DMS79 (cell line): ENCODE data around the gene C6orf118.

Source experiments
- DNase-seq: peaks from one replicate; lab custom pipeline; 2025; lab: John Stamatoyannopoulos, UW

C6orf118 gene

GRCh38 chr6:165308926-165309731, at the start of gene C6orf118:
C6orf118 (minus strand) TSS chr6:165309605; CDS start chr6:165309586, 19 bp downstream.
- no peak for DNase-seq

- no peak for DNase-seq
Measured at GRCh38 chr6:165345700-165346099, 36.3 kb upstream of the C6orf118 start.

GRCh38 chr6:165340532-165340931, 31.1 kb upstream of the C6orf118 start:
- DNase-seq: no peak

- DNase-seq: no peak
Measured at GRCh38 chr6:165325609-165326008, 16.2 kb upstream of the C6orf118 start.

- no peak for DNase-seq
Measured at GRCh38 chr6:165321555-165322145, 12.2 kb upstream of the C6orf118 start.

GRCh38 chr6:165321150-165321549, 11.7 kb upstream of the C6orf118 start:
- no peak for DNase-seq

GRCh38 chr6:165317723-165318122, 8.3 kb upstream of the C6orf118 start:
- no peak for DNase-seq

- DNase-seq: no peak
Measured at GRCh38 chr6:165306955-165307354, 2.5 kb downstream of the C6orf118 start.

GRCh38 chr6:165301372-165302246, 7.8 kb downstream of the C6orf118 start:
- DNase-seq: no peak

- no peak for DNase-seq
Measured at GRCh38 chr6:165300422-165300936, 8.9 kb downstream of the C6orf118 start.

GRCh38 chr6:165298875-165299274, 10.5 kb downstream of the C6orf118 start:
- no peak for DNase-seq

- no peak for DNase-seq
Measured at GRCh38 chr6:165298402-165298801, 11.0 kb downstream of the C6orf118 start.

GRCh38 chr6:165292657-165293056, 16.7 kb downstream of the C6orf118 start:
- DNase-seq: no peak

- no peak for DNase-seq
Measured at GRCh38 chr6:165274611-165275010, 34.8 kb downstream of the C6orf118 start.

GRCh38 chr6:165272585-165272984, 36.8 kb downstream of the C6orf118 start:
- DNase-seq: no peak

GRCh38 chr6:165268987-165269386, 40.4 kb downstream of the C6orf118 start:
- DNase-seq: no peak

- no peak for DNase-seq
Measured at GRCh38 chr6:165266621-165267020, 42.8 kb downstream of the C6orf118 start.

GRCh38 chr6:165266191-165266590, 43.2 kb downstream of the C6orf118 start:
- no peak for DNase-seq

GRCh38 chr6:165260462-165260861, 48.9 kb downstream of the C6orf118 start:
- no peak for DNase-seq

GRCh38 chr6:165249808-165250207, 59.6 kb downstream of the C6orf118 start:
- DNase-seq: no peak

- no peak for DNase-seq
Measured at GRCh38 chr6:165245701-165246100, 63.7 kb downstream of the C6orf118 start.

GRCh38 chr6:165245287-165245686, 64.1 kb downstream of the C6orf118 start:
- no peak for DNase-seq
